Caco-2 (cell line): ENCODE data around the gene ZAR1L. TPM values are rescaled to one million over a fixed set of nuclear protein-coding genes. Genes with fewer than 3 reads are reported as not detected.
A peak's percentile ranks its signal among the peaks of the same experiment; 100 is the strongest.

ENCODE experiments used
- BruUV-seq: library from RNA; stranded (reverse); fragments of 400-500 nt; replicated peaks from 2 replicates; lab custom pipeline; 2021; lab: Mats Ljungman, UMichigan
- CTCF ChIA-PET: fragments of 300-600 bp; sonication (Branson Sonifier 250); formaldehyde crosslinking; loops from one replicate; lab custom pipeline; 2022; ENCODE audit warnings: antibody characterized with exemption; lab: Charles Lee
- POLR2A ChIA-PET: fragments of 300-600 bp; sonication (Branson Sonifier 250); formaldehyde crosslinking; loops from one replicate; lab custom pipeline; 2022; ENCODE audit warnings: antibody characterized with exemption; lab: Charles Lee
- DNase-seq, 2 experiments: peaks; one replicate each; pipeline versions ENCODE4 v3.0.0 to v3.0.0-alpha.2; 2020 to 2022
- H3K27me3 ChIP-seq: replicated peaks from 2 replicates; pipeline ENCODE4 v1.6.0; 2011; ENCODE audit warnings: low read length; ENCODE audit not compliant: control insufficient read depth, insufficient read depth
- H3K36me3 ChIP-seq: 2 replicates; pipeline ENCODE4 v1.5.1; 2011; ENCODE audit warnings: low read length; ENCODE audit not compliant: control insufficient read depth, insufficient read depth
- H3K4me1 ChIP-seq: fragments of 250-450 bp; sonication (Bioruptor Pico); 2 replicates; pipeline ENCODE4 v1.5.1; 2020; ENCODE audit warnings: mild to moderate bottlenecking
- H3K4me3 ChIP-seq: 2 replicates; pipeline ENCODE4 v1.5.1; 2011; ENCODE audit warnings: low read depth, mild to moderate bottlenecking, control low read depth, low read length
- H3K9me3 ChIP-seq: fragments of 250-450 bp; sonication (Bioruptor Pico); 2 replicates; pipeline ENCODE4 v1.5.1; 2020; ENCODE audit warnings: mild to moderate bottlenecking, moderate library complexity
- H3K27ac Mint-ChIP-seq: one replicate; pipeline ENCODE4 v1.8.0; 2022; ENCODE audit warnings: mixed read lengths; ENCODE audit not compliant: unreplicated experiment
- H3K27me3 Mint-ChIP-seq: one replicate; pipeline ENCODE4 v1.8.0; 2022; ENCODE audit warnings: mixed read lengths; ENCODE audit not compliant: insufficient read depth, unreplicated experiment
- H3K36me3 Mint-ChIP-seq: one replicate; pipeline ENCODE4 v1.8.0; 2022; ENCODE audit warnings: mild to moderate bottlenecking, mixed read lengths; ENCODE audit not compliant: insufficient read depth, unreplicated experiment
- H3K4me1 Mint-ChIP-seq: one replicate; pipeline ENCODE4 v1.8.0; 2022; ENCODE audit warnings: low read depth, mixed read lengths; ENCODE audit not compliant: unreplicated experiment
- H3K4me3 Mint-ChIP-seq: one replicate; pipeline ENCODE4 v1.8.0; 2022; ENCODE audit warnings: mild to moderate bottlenecking, moderate library complexity, mixed read lengths; ENCODE audit not compliant: unreplicated experiment
- H3K9me3 Mint-ChIP-seq: one replicate; pipeline ENCODE4 v1.8.0; 2022; ENCODE audit warnings: mixed read lengths; ENCODE audit not compliant: unreplicated experiment
- intact Hi-C: fragments of 100-400 bp; cut with micrococcal nuclease; formaldehyde crosslinking; loops from one replicate; pipeline ENCODE4 v1.10.0; 2022; ENCODE audit not compliant: unreplicated experiment
- total RNA-seq: library from RNA; stranded (reverse); gene quantifications from 2 replicates; pipeline ENCODE4 v1.2.3, GENCODE V29; 2022
- TF ChIP-seq, protein P1 (sequence below), 2 experiments: fragments of 200-600 bp in 1 of 2; IDR thresholded peaks; 1 replicate in 1 of 2; 2 replicates in 1 of 2; pipeline versions ENCODE4 v1.5.1 to v1.8.0; 2011 to 2022; ENCODE audit warnings: antibody characterized with exemption in 1 of 2, control low read depth in 1 of 2, inconsistent platforms in 1 of 2, low read depth in 1 of 2, low read length in 1 of 2, mild to moderate bottlenecking in 1 of 2, moderate library complexity in 1 of 2; ENCODE audit not compliant: insufficient read depth in 1 of 2, severe bottlenecking in 1 of 2, unreplicated experiment in 1 of 2

Gene ZAR1L
- total RNA-seq, 1 experiment from 2014 or later = not detected

DNA sequence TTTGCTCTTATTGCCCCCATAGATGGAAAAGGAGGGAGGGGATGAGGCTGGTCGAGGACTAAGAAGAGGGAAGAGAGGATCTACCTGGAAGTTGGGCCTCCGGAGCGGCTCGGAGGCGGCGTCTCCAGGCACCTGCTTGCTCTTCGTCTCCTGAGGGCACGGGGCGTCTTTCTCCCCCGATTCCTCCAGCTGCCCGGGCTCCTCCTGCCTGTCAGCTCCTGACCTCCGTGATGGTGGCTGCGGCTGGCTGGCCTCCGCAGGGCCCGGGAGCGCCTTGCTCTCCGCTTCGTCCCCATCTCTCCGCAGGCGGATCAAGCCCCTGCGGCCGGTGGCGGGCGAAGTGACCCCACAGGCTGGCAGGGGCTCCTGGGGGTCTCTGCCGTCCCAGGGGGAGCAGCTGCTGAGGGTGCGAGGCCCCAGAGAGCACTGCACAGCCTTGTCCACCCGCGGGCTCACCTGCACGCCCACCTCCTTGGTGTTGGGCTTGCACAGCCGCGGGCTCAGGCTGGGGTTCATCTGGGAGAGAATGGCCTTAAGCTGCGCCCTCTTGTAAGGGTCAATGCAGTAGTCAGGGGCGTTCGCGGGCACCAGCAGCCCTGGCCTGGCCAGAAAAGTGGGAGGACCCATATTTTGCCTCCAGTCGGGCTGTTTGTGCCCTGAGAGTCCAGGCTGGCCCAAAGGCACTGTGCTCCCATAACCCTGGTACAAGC is 3.8 kb downstream of the ZAR1L start:
- intact Hi-C loops = no loop called here
- CTCF ChIA-PET = interaction anchor here (1.0 kb wide), 1 partner anchor 402 kb away, joined by 5 read pairs; no protein-coding TSS in a partner anchor
- H3K4me3 ChIP-seq = no peak overlapping the region

DNA sequence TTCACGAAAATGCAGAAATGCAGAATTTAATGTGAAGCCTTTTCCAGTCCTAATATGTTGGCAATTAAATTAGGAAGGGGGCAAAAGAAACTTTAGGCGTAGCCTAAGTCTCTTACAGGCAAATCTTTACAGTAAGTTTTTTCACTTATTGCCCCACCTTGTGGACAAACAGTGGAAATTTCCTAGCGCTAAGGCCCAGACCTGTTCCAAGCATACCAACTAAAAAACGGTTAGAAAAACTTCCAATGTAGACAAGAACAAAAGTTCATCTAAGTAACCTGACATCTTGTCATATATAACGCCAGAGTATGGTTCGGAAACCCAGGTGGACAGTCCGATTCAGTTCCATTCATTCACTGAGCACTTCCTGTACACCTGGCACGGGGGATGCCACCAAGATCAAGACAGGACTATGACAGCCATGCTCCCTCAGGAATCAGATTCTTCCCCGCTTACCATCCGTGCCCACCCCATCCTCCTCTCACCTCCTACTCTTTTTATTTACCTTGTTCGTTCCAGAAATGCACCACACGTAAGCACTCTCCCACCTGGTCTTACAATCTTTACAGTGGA is 4.9 kb downstream of the ZAR1L start:
- peaks cover 10% of the 10 kb centered on the region for H3K36me3 Mint-ChIP-seq
- H3K27me3 ChIP-seq = no peaks in the 10 kb centered on the region
- ChIA-PET POLR2A (no interaction called here), CTCF (no interaction called here)
- no peaks in the 10 kb centered on the region for H3K9me3 Mint-ChIP-seq
- H3K4me3 ChIP-seq = no peak overlapping the region
- intact Hi-C loops = loop anchor here (1.0 kb wide), 6 partner anchors 42 to 400 kb away; no protein-coding TSS in a partner anchor
- no TSS peak for BruUV-seq
- no peak overlapping the region for H3K4me3 Mint-ChIP-seq
- H3K4me1 Mint-ChIP-seq = peaks cover 6% of the 10 kb centered on the region
- no peak overlapping the region for H3K27ac Mint-ChIP-seq
- 0 out of 2 replicates have a peak, but pooled peaks cover 2% of the 10 kb centered on the region for H3K36me3 ChIP-seq
- TF ChIP-seq, protein P1, sequence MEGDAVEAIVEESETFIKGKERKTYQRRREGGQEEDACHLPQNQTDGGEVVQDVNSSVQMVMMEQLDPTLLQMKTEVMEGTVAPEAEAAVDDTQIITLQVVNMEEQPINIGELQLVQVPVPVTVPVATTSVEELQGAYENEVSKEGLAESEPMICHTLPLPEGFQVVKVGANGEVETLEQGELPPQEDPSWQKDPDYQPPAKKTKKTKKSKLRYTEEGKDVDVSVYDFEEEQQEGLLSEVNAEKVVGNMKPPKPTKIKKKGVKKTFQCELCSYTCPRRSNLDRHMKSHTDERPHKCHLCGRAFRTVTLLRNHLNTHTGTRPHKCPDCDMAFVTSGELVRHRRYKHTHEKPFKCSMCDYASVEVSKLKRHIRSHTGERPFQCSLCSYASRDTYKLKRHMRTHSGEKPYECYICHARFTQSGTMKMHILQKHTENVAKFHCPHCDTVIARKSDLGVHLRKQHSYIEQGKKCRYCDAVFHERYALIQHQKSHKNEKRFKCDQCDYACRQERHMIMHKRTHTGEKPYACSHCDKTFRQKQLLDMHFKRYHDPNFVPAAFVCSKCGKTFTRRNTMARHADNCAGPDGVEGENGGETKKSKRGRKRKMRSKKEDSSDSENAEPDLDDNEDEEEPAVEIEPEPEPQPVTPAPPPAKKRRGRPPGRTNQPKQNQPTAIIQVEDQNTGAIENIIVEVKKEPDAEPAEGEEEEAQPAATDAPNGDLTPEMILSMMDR (IDR thresholded peaks at IDR 0.05; ENCODE audit: insufficient read depth in 1 of 2, low read depth in 1 of 2, low read length in 1 of 2, severe bottlenecking in 1 of 2, unreplicated experiment in 1 of 2) = peak; percentile 70 to 84
- H3K9me3 ChIP-seq = no peaks in the 10 kb centered on the region
- H3K27me3 Mint-ChIP-seq = no peaks in the 10 kb centered on the region
- H3K4me1 ChIP-seq = peaks cover 23% of the 10 kb centered on the region
- peak in 1 of 2 experiments; percentile 62 for DNase-seq

More for the DNA sequence above, 3.8 kb downstream of the ZAR1L start:
- POLR2A ChIA-PET = no interaction called here
- peaks cover 19% of the 10 kb centered on the region for H3K4me1 ChIP-seq
- Mint-ChIP-seq H3K27ac (no peak overlapping the region), H3K4me1 (peaks cover under 1% of the 10 kb centered on the region), H3K9me3 (no peaks in the 10 kb centered on the region), H3K4me3 (no peak overlapping the region), H3K27me3 (no peaks in the 10 kb centered on the region), H3K36me3 (peaks cover 18% of the 10 kb centered on the region)
- DNase-seq = no peak
- no TSS peak for BruUV-seq
- TF ChIP-seq, protein P1 (IDR thresholded peaks at IDR 0.05; ENCODE audit: insufficient read depth in 1 of 2, low read depth in 1 of 2, low read length in 1 of 2, severe bottlenecking in 1 of 2, unreplicated experiment in 1 of 2) = no peak
- H3K36me3 ChIP-seq = 0 out of 2 replicates have a peak, but pooled peaks cover 2% of the 10 kb centered on the region
- no peaks in the 10 kb centered on the region for H3K27me3 ChIP-seq
- H3K9me3 ChIP-seq = no peaks in the 10 kb centered on the region

DNA sequence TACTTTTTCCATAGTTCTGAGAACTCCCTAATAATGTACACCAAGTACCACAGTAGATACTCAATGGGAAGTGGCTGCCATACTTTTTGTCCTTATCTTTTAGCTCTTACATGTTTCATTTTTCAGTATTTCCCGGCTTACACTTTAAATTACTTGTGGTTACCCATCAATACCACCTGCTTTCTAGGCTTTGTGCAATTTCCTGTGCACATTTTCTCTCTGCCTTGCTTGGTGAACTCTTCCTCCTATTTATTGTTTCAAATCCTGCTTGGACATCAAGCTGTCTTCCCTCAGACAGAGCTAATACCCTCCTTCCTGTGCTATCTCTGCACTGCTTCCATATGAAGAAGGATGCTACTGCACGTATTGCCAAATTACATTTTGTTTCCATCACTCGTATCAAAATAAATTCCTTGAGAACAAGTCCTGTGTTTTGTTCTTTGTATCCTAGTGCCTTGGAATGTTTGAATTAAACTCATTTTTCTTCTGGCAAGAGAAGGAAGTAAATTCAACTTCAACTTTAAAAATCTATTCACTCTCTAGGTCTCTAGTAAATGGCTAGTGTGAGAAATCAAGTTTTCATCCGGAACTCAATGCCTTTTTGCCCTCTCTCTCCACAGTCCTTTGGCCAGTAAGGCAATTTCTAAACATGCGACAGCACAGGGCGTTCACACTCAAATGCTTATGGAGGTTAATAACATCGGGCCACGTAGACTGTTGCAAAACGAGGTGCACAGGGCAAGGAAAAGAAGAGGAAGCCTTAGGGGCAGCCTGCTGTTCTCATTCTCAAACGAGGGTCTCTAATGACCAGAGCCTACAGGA is 5.6 kb downstream of the ZAR1L start:
- no peaks in the 10 kb centered on the region for H3K27me3 Mint-ChIP-seq

More for the DNA sequence above, 5.6 kb downstream of the ZAR1L start:
- Histone ChIP-seq H3K4me1 (peaks cover 22% of the 10 kb centered on the region), H3K4me3 (no peak overlapping the region), H3K9me3 (no peaks in the 10 kb centered on the region), H3K27me3 (no peaks in the 10 kb centered on the region), H3K36me3 (0 out of 2 replicates have a peak, but pooled peaks cover 2% of the 10 kb centered on the region)
- Mint-ChIP-seq H3K27ac (no peak overlapping the region), H3K4me1 (peaks cover 6% of the 10 kb centered on the region), H3K4me3 (no peak overlapping the region), H3K9me3 (no peaks in the 10 kb centered on the region), H3K36me3 (peaks cover 3% of the 10 kb centered on the region)
- POLR2A ChIA-PET = no interaction called here
- TF ChIP-seq, protein P1 (IDR thresholded peaks at IDR 0.05; ENCODE audit: insufficient read depth in 1 of 2, low read depth in 1 of 2, low read length in 1 of 2, severe bottlenecking in 1 of 2, unreplicated experiment in 1 of 2) = no peak
- intact Hi-C loops = loop anchor here (1.0 kb wide), 6 partner anchors 41 to 399 kb away; no protein-coding TSS in a partner anchor
- CTCF ChIA-PET = no interaction called here
- DNase-seq = no peak
- BruUV-seq = no TSS peak
